GM18505 (cell line): ENCODE results near the gene GALNT18.

Source experiments
- ATAC-seq: cut with Tn5 transposase; IDR thresholded peaks from one replicate; pipeline ENCODE4 v1.9.1; 2021; ENCODE audit not compliant: unreplicated experiment
- POLR2A ChIP-seq: IDR thresholded peaks from 4 replicates; pipeline ENCODE4 v1.6.1; 2011; ENCODE audit warnings: borderline replicate concordance; ENCODE audit not compliant: insufficient read depth, insufficient read length; ENCODE audit errors: extremely low read depth

Gene GALNT18

GRCh38 chr11:11384829-11385228 lies 237.0 kb downstream of the GALNT18 start:
- no peak for ATAC-seq
- TF ChIP-seq POLR2A: no peak

- TF ChIP-seq POLR2A: no peak
- no peak for ATAC-seq
These were observed 237.8 kb downstream of the GALNT18 start for GRCh38 chr11:11383995-11384394.

- TF ChIP-seq POLR2A: no peak
- no peak for ATAC-seq
These were observed 238.8 kb downstream of the GALNT18 start for GRCh38 chr11:11382858-11383532.

- ATAC-seq: no peak
- no peak for TF ChIP-seq POLR2A
These were observed 240.2 kb downstream of the GALNT18 start for GRCh38 chr11:11381471-11382105.

GRCh38 chr11:11380883-11381282 lies 240.9 kb downstream of the GALNT18 start:
- no peak for ATAC-seq
- no peak for TF ChIP-seq POLR2A

- no peak for ATAC-seq
- no peak for TF ChIP-seq POLR2A
These were observed 241.5 kb downstream of the GALNT18 start for GRCh38 chr11:11380340-11380739.

- TF ChIP-seq POLR2A: no peak
- no peak for ATAC-seq
These were observed 242.1 kb downstream of the GALNT18 start for GRCh38 chr11:11379661-11380060.

- no peak for TF ChIP-seq POLR2A
- ATAC-seq: no peak
These were observed 243.4 kb downstream of the GALNT18 start for GRCh38 chr11:11378184-11378940.

GRCh38 chr11:11374358-11375148 lies 247.3 kb downstream of the GALNT18 start:
- no peak for ATAC-seq
- no peak for TF ChIP-seq POLR2A

- TF ChIP-seq POLR2A: no peak
- no peak for ATAC-seq
These were observed 247.9 kb downstream of the GALNT18 start for GRCh38 chr11:11373934-11374333.

- no peak for ATAC-seq
These were observed 249.3 kb downstream of the GALNT18 start for GRCh38 chr11:11372461-11372860.

GRCh38 chr11:11370962-11371303 lies 250.9 kb downstream of the GALNT18 start:
- no peak for ATAC-seq
- no peak for TF ChIP-seq POLR2A

More at GRCh38 chr11:11372461-11372860, 249.3 kb downstream of the GALNT18 start:
- no peak for TF ChIP-seq POLR2A
